H1 (cell line): Measurements from ENCODE around the gene SMAP1. TPM values are rescaled to one million over a fixed set of nuclear protein-coding genes. Genes with fewer than 3 reads are reported as not detected.

Source experiments
- CTCF ChIA-PET: fragments of 300-600 bp; sonication (Branson Sonifier 250); formaldehyde crosslinking; loops from one replicate; lab custom pipeline; 2021; ENCODE audit not compliant: partially characterized antibody; lab: Charles Lee
- POLR2A ChIA-PET: fragments of 300-600 bp; sonication (Branson Sonifier 250); formaldehyde crosslinking; loops from one replicate; lab custom pipeline; 2021; ENCODE audit warnings: inconsistent platforms; ENCODE audit not compliant: partially characterized antibody; lab: Charles Lee
- DNase-seq, 2 experiments: peaks; one replicate each; pipeline versions ENCODE4 v3.0.0 to v3.0.0-alpha.2; 2010 to 2022; ENCODE audit warnings: low spot score in 2 of 2, low read depth in 1 of 2, mixed read lengths in 1 of 2
- FAIRE-seq: peaks from 2 replicates; lab custom pipeline; 2011; peaks lifted over from hg19 to GRCh38; lab: Jason Lieb, UNC
- H2AFZ ChIP-seq: 2 replicates; pipeline ENCODE4 v1.8.1; 2012; ENCODE audit warnings: low read length, inconsistent platforms
- H2AK5ac ChIP-seq: 2 replicates; pipeline ENCODE4 v1.6.1; 2013; ENCODE audit warnings: low read depth, low read length
- H2BK120ac ChIP-seq: replicated peaks from 2 replicates; pipeline ENCODE3; 2013; ENCODE audit warnings: low read depth, low read length, inconsistent platforms
- H2BK12ac ChIP-seq: 2 replicates; pipeline ENCODE4 v1.6.1; 2013; ENCODE audit warnings: low read depth, low read length
- H2BK15ac ChIP-seq: 2 replicates; pipeline ENCODE4 v1.6.1; 2013; ENCODE audit warnings: low read length
- H2BK20ac ChIP-seq: 2 replicates; pipeline ENCODE4 v1.6.1; 2013; ENCODE audit warnings: low read length
- H2BK5ac ChIP-seq: 2 replicates; pipeline ENCODE4 v1.6.1; 2013; ENCODE audit warnings: low read depth, low read length
- H3K14ac ChIP-seq: 2 replicates; pipeline ENCODE4 v1.6.1; 2013; ENCODE audit warnings: inconsistent platforms; ENCODE audit not compliant: insufficient read length
- H3K18ac ChIP-seq: 2 replicates; pipeline ENCODE4 v1.6.1; 2013; ENCODE audit warnings: low read length; ENCODE audit errors: extremely low read depth
- H3K23ac ChIP-seq: 2 replicates; pipeline ENCODE4 v1.6.1; 2013; ENCODE audit warnings: inconsistent platforms; ENCODE audit not compliant: insufficient read length
- H3K23me2 ChIP-seq: 2 replicates; pipeline ENCODE4 v1.6.1; 2013; ENCODE audit warnings: low read depth, low read length
- H3K27ac ChIP-seq: 2 replicates; pipeline ENCODE4 v1.6.1; 2011; ENCODE audit warnings: low read depth, low read length, inconsistent platforms
- H3K27me3 ChIP-seq, 4 experiments: replicated peaks in 1 of 4; 1 replicate in 1 of 4; 2 replicates in 3 of 4; pipeline versions ENCODE4 v1.6.1 to v1.8.1; 2011 to 2013; ENCODE audit warnings: low read length in 3 of 4, mild to moderate bottlenecking in 3 of 4, inconsistent platforms in 2 of 4, mixed read lengths in 2 of 4, moderate library complexity in 1 of 4; ENCODE audit not compliant: control insufficient read depth in 3 of 4, insufficient read depth in 3 of 4; ENCODE audit errors: extremely low read depth in 1 of 4
- H3K36me3 ChIP-seq, 4 experiments: 2 replicates each; pipeline versions ENCODE4 v1.6.1 to v1.8.1; 2011 to 2013; ENCODE audit warnings: mild to moderate bottlenecking in 4 of 4, low read length in 3 of 4, moderate library complexity in 2 of 4, control low read depth in 1 of 4, inconsistent platforms in 1 of 4; ENCODE audit not compliant: insufficient read depth in 4 of 4, control insufficient read depth in 2 of 4
- H3K4ac ChIP-seq: replicated peaks from 2 replicates; pipeline ENCODE3; 2013; ENCODE audit warnings: low read length, low read depth, mixed read lengths, inconsistent platforms; ENCODE audit not compliant: insufficient read length
- H3K4me1 ChIP-seq, 4 experiments: replicated peaks in 1 of 4; 1 replicate in 1 of 4; 2 replicates in 3 of 4; pipeline versions ENCODE4 v1.6.1 to v1.8.1; 2011 to 2013; ENCODE audit warnings: low read length in 3 of 4, inconsistent platforms in 2 of 4, mixed read lengths in 1 of 4; ENCODE audit not compliant: insufficient read depth in 4 of 4, control insufficient read depth in 3 of 4
- H3K4me2 ChIP-seq, 2 experiments: 2 replicates each; pipeline versions ENCODE4 v1.6.1 to v1.8.1; 2011 to 2013; ENCODE audit warnings: low read depth in 2 of 2, low read length in 2 of 2, control low read depth in 1 of 2, inconsistent platforms in 1 of 2, mild to moderate bottlenecking in 1 of 2; ENCODE audit not compliant: insufficient read depth in 1 of 2
- H3K4me3 ChIP-seq, 4 experiments: fragments of 200-600, 300-600 bp in 1 of 4; sonication (generic), shearing (Covaris generic), sonication (Bioruptor Twin) in 1 of 4; 2 replicates each; pipeline versions ENCODE4 v1.5.1 to v1.8.1; 2011 to 2016; ENCODE audit warnings: low read length in 4 of 4, low read depth in 3 of 4, control low read depth in 2 of 4, inconsistent platforms in 2 of 4, mild to moderate bottlenecking in 2 of 4, mixed read lengths in 1 of 4, moderate library complexity in 1 of 4; ENCODE audit not compliant: insufficient read depth in 2 of 4; ENCODE audit errors: extremely low read depth in 1 of 4
- H3K56ac ChIP-seq: replicated peaks from 2 replicates; pipeline ENCODE3; 2013; ENCODE audit warnings: low read depth, mild to moderate bottlenecking, mixed read lengths, low read length, inconsistent platforms; ENCODE audit not compliant: insufficient read length
- H3K79me1 ChIP-seq: 2 replicates; pipeline ENCODE4 v1.6.1; 2013; ENCODE audit warnings: low read depth, low read length, control low read depth
- H3K79me2 ChIP-seq, 2 experiments: 2 replicates each; pipeline versions ENCODE4 v1.6.1 to v1.8.1; 2012 to 2013; ENCODE audit warnings: low read length in 2 of 2, mild to moderate bottlenecking in 2 of 2, inconsistent platforms in 1 of 2; ENCODE audit not compliant: insufficient read depth in 2 of 2, control insufficient read depth in 1 of 2
- H3K9ac ChIP-seq, 4 experiments: replicated peaks in 1 of 4; 1 replicate in 1 of 4; 2 replicates in 3 of 4; pipeline versions ENCODE4 v1.6.1 to v1.8.1; 2011 to 2013; ENCODE audit warnings: low read depth in 3 of 4, low read length in 3 of 4, control low read depth in 2 of 4, mild to moderate bottlenecking in 2 of 4, moderate library complexity in 2 of 4, inconsistent platforms in 1 of 4; ENCODE audit errors: extremely low read depth in 1 of 4
- H3K9me3 ChIP-seq, 2 experiments: 2 replicates each; pipeline versions ENCODE4 v1.6.1 to v1.8.1; 2012 to 2013; ENCODE audit warnings: mild to moderate bottlenecking in 2 of 2, moderate library complexity in 2 of 2, control low read depth in 1 of 2, inconsistent platforms in 1 of 2, low read depth in 1 of 2, low read length in 1 of 2, mixed read lengths in 1 of 2; ENCODE audit not compliant: insufficient read depth in 2 of 2
- H4K20me1 ChIP-seq, 2 experiments: replicated peaks in 1 of 2; 2 replicates each; pipeline versions ENCODE3 to v1.8.1; 2011 to 2013; ENCODE audit warnings: inconsistent platforms in 2 of 2, low read length in 2 of 2, mild to moderate bottlenecking in 1 of 2; ENCODE audit not compliant: insufficient read depth in 2 of 2, control insufficient read depth in 1 of 2
- H4K5ac ChIP-seq: 2 replicates; pipeline ENCODE4 v1.6.1; 2013; ENCODE audit warnings: low read length, low read depth, mixed read lengths, inconsistent platforms; ENCODE audit not compliant: insufficient read length
- H4K8ac ChIP-seq: 2 replicates; pipeline ENCODE4 v1.8.0; 2013; ENCODE audit warnings: mild to moderate bottlenecking, moderate library complexity, low read length, inconsistent platforms; ENCODE audit not compliant: insufficient read depth; ENCODE audit errors: extremely low read depth
- H4K91ac ChIP-seq: replicated peaks from 2 replicates; pipeline ENCODE3; 2013; ENCODE audit warnings: low read length, mixed read lengths, inconsistent platforms; ENCODE audit not compliant: insufficient read length
- EGR1 ChIP-seq: IDR thresholded peaks from 2 replicates; pipeline ENCODE4 v1.6.1; 2011; ENCODE audit warnings: low read depth, low read length, borderline replicate concordance
- RAD21 ChIP-seq, 2 experiments: IDR thresholded peaks in 1 of 2; conservative IDR thresholded peaks in 1 of 2; 2 replicates each; pipeline ENCODE4 v1.6.1; 2011; ENCODE audit warnings: low read depth in 2 of 2, low read length in 2 of 2, improper control_type of control experiment in 1 of 2, inconsistent platforms in 1 of 2, mild to moderate bottlenecking in 1 of 2, moderate library complexity in 1 of 2
- RNF2 ChIP-seq: fragments of 200-900, 300-1000 bp; sonication (generic); IDR thresholded peaks from 2 replicates; pipeline ENCODE4 v1.7.1; 2016; ENCODE audit warnings: borderline replicate concordance, low read depth, mild to moderate bottlenecking, antibody characterized with exemption, low read length; ENCODE audit not compliant: poor library complexity, severe bottlenecking; ENCODE audit errors: missing control alignments
- SAP30 ChIP-seq: fragments of 300-600 bp; sonication (generic); IDR thresholded peaks from 2 replicates; pipeline ENCODE4 v1.7.1; 2012; ENCODE audit warnings: low read length, moderate library complexity, mild to moderate bottlenecking, inconsistent platforms; ENCODE audit not compliant: insufficient read depth, insufficient replicate concordance
- SIX5 ChIP-seq: IDR thresholded peaks from 2 replicates; pipeline ENCODE4 v1.6.1; 2011; ENCODE audit warnings: mild to moderate bottlenecking, low read depth, low read length
- TCF12 ChIP-seq: IDR thresholded peaks from 2 replicates; pipeline ENCODE4 v1.6.1; 2011; ENCODE audit warnings: low read depth, mild to moderate bottlenecking, low read length
- ZNF274 ChIP-seq: IDR thresholded peaks from 2 replicates; pipeline ENCODE4 v1.7.0; 2012; ENCODE audit warnings: low read length, borderline replicate concordance; ENCODE audit errors: extremely low read depth
- whole genome bisulfite sequencing, 2 experiments: shearing (Covaris generic) in 1 of 2; methylation state at CpG; one replicate each; pipeline versions ENCODE4 v1.1.6 to v1.1.7; 2013 to 2015; ENCODE audit warnings: low lambda C conversion rate in 2 of 2, mixed read lengths in 2 of 2, inconsistent platforms in 1 of 2, low coverage in 1 of 2, missing lambda C conversion rate in 1 of 2; ENCODE audit not compliant: insufficient replicate concordance in 2 of 2, insufficient coverage in 1 of 2, insufficient read length in 1 of 2; ENCODE audit errors: extremely low coverage in 1 of 2, missing lambda C conversion rate in 1 of 2; 5-methylcytosine and 5-hydroxymethylcytosine counted together
- polyA plus RNA-seq, 7 experiments: library from polyadenylated mRNA; depleted of rRNA in 3 of 7; stranded (reverse) in 5 of 7; unstranded in 2 of 7; fragments of >200 nt in 5 of 7; fragments of 200-250 nt in 2 of 7; gene quantifications; 1 replicate in 5 of 7; 2 replicates in 1 of 7; 4 replicates in 1 of 7; pipeline versions ENCODE4 v1.2.1 to v1.2.3, GENCODE V29; 2011 to 2013; ENCODE audit warnings: missing spikeins in 2 of 7, mixed read lengths in 2 of 7
- total RNA-seq: library from RNA; stranded (reverse); fragmentation: NEBNext Ultra II Directional; extraction: Animal tissue kit (Norgen Biotek cat#: 25700); gene quantifications from 2 replicates; pipeline ENCODE4 v1.2.1, GENCODE V29; 2021

The SMAP1 gene
- total and polyA plus RNA-seq, 2 of the 8 experiments (the other 6 are each of a cell fraction or from before 2014, with no cell fraction given) = 18.8 to 32.4 TPM

- no peak overlapping the region for H3K23ac ChIP-seq
- H2BK120ac ChIP-seq = no peak overlapping the region
- no peak overlapping the region for H4K5ac ChIP-seq
- H3K27me3 ChIP-seq = no peaks in the 10 kb centered on the region
- ChIA-PET POLR2A (no interaction called here), CTCF (interaction anchor here (0.9 kb wide), 1 partner anchor 44 kb away, joined by 3 read pairs; no protein-coding TSS in a partner anchor)
- H2BK5ac ChIP-seq = no peak overlapping the region
- no peak overlapping the region for H3K4me3 ChIP-seq
- 89% methylated on average over 1 of the region's 1 CpG; no CpG with 5 or more reads in 1 of the 2 experiments for WGBS, 2 experiments
- no peak overlapping the region for H3K9ac ChIP-seq
- no peaks in the 10 kb centered on the region for H3K23me2 ChIP-seq
- no peak overlapping the region for H3K4me2 ChIP-seq
- FAIRE-seq (no peak), DNase-seq (no peak)
- H4K91ac ChIP-seq = no peak overlapping the region
- H4K20me1 ChIP-seq = no peaks in the 10 kb centered on the region
- H4K8ac ChIP-seq = no peak overlapping the region
- no peak overlapping the region for H3K4ac ChIP-seq
- no peak overlapping the region for H3K56ac ChIP-seq
- no peaks in the 10 kb centered on the region for H3K79me1 ChIP-seq
- no peaks in the 10 kb centered on the region for H3K9me3 ChIP-seq
- H2AK5ac ChIP-seq = no peak overlapping the region
- peaks cover 0 to 8% (median 4%) of the 10 kb centered on the region in 4 experiments; a peak in 4 of 7 replicates for H3K4me1 ChIP-seq
- H3K14ac ChIP-seq = no peak overlapping the region
- no peaks in the 10 kb centered on the region for H3K79me2 ChIP-seq
- no peak overlapping the region for H2BK20ac ChIP-seq
- no peak overlapping the region for H2AFZ ChIP-seq
- H2BK15ac ChIP-seq = no peak overlapping the region
- no peak overlapping the region for H3K27ac ChIP-seq
- H3K18ac ChIP-seq = no peak overlapping the region
- H2BK12ac ChIP-seq = no peak overlapping the region
- H3K36me3 ChIP-seq = no peaks in the 10 kb centered on the region; a peak in 1 of 8 replicates
- TF ChIP-seq ZNF274 = no peak
- no peak for TF ChIP-seq EGR1
- TF ChIP-seq TCF12 = no peak
- no peak for TF ChIP-seq RAD21 (IDR thresholded peaks at IDR 0.05 in 1 of 2, conservative IDR thresholded peaks at IDR 0.05 in 1 of 2; ENCODE audit: low read depth in 2 of 2, low read length in 2 of 2)
- no peak for TF ChIP-seq SAP30
- no peak for TF ChIP-seq RNF2
- TF ChIP-seq SIX5 = no peak
These were observed 192.4 kb downstream of the SMAP1 start for GRCh38 chr6:70860045-70860444.
